Astrocyte (in vitro differentiated cells and primary cell): ENCODE measurements around the gene PJA2. TPM values are rescaled to one million over a fixed set of nuclear protein-coding genes. Genes with fewer than 3 reads are reported as not detected.
A peak's percentile ranks its signal among the peaks of the same experiment; 100 is the strongest.

Source experiments
- DNase-seq: peaks from one replicate; pipeline ENCODE4 v3.0.0-alpha.2; 2010; ENCODE audit warnings: low read depth
- FAIRE-seq: peaks from 2 replicates; lab custom pipeline; 2011; peaks lifted over from hg19 to GRCh38; lab: Jason Lieb, UNC
- H2AFZ ChIP-seq: 2 replicates; pipeline ENCODE4 v1.6.0; 2012; ENCODE audit warnings: low read depth, low read length, inconsistent platforms
- H3K27ac ChIP-seq: 2 replicates; pipeline ENCODE4 v1.5.1; 2011; ENCODE audit warnings: low read depth, low read length, inconsistent platforms
- H3K27me3 ChIP-seq: 2 replicates; pipeline ENCODE4 v1.6.0; 2011; ENCODE audit warnings: low read length, inconsistent platforms; ENCODE audit not compliant: insufficient read depth
- H3K36me3 ChIP-seq: 2 replicates; pipeline ENCODE4 v1.5.1; 2011; ENCODE audit warnings: low read length, inconsistent platforms; ENCODE audit not compliant: insufficient read depth
- H3K4me1 ChIP-seq: 2 replicates; pipeline ENCODE4 v1.5.1; 2011; ENCODE audit warnings: low read length, inconsistent platforms; ENCODE audit not compliant: insufficient read depth
- H3K4me2 ChIP-seq: 2 replicates; pipeline ENCODE4 v1.6.0; 2012; ENCODE audit warnings: low read length, inconsistent platforms
- H3K4me3 ChIP-seq: 2 replicates; pipeline ENCODE4 v1.5.1; 2011; ENCODE audit warnings: low read depth, mild to moderate bottlenecking, low read length, inconsistent platforms; ENCODE audit not compliant: insufficient read depth
- H3K79me2 ChIP-seq: 2 replicates; pipeline ENCODE4 v1.6.0; 2012; ENCODE audit warnings: mild to moderate bottlenecking, low read length, inconsistent platforms; ENCODE audit not compliant: insufficient read depth
- H3K9ac ChIP-seq: 2 replicates; pipeline ENCODE4 v1.6.0; 2012; ENCODE audit warnings: mild to moderate bottlenecking, low read length, inconsistent platforms
- H3K9me3 ChIP-seq: 2 replicates; pipeline ENCODE4 v1.5.1; 2012; ENCODE audit warnings: low read depth, mild to moderate bottlenecking, low read length, inconsistent platforms; ENCODE audit not compliant: insufficient read depth
- H4K20me1 ChIP-seq: 2 replicates; pipeline ENCODE4 v1.6.0; 2012; ENCODE audit warnings: low read length, inconsistent platforms; ENCODE audit not compliant: insufficient read depth
- H3K27ac Mint-ChIP-seq: one replicate; pipeline ENCODE4 v1.8.0; 2021; ENCODE audit warnings: mild to moderate bottlenecking, mixed read lengths; ENCODE audit not compliant: unreplicated experiment
- H3K27me3 Mint-ChIP-seq: one replicate; pipeline ENCODE4 v1.8.0; 2021; ENCODE audit warnings: low read depth, mixed read lengths; ENCODE audit not compliant: unreplicated experiment
- H3K36me3 Mint-ChIP-seq: one replicate; pipeline ENCODE4 v1.8.0; 2021; ENCODE audit warnings: low read depth, mixed read lengths; ENCODE audit not compliant: unreplicated experiment
- H3K4me1 Mint-ChIP-seq: one replicate; pipeline ENCODE4 v1.8.0; 2021; ENCODE audit warnings: low read depth, mixed read lengths; ENCODE audit not compliant: unreplicated experiment
- H3K4me3 Mint-ChIP-seq: one replicate; pipeline ENCODE4 v1.8.0; 2021; ENCODE audit warnings: mild to moderate bottlenecking, moderate library complexity, mixed read lengths; ENCODE audit not compliant: unreplicated experiment
- H3K9me3 Mint-ChIP-seq: one replicate; pipeline ENCODE4 v1.8.0; 2021; ENCODE audit warnings: mild to moderate bottlenecking, mixed read lengths; ENCODE audit not compliant: unreplicated experiment
- EZH2 ChIP-seq: IDR thresholded peaks from 2 replicates; pipeline ENCODE4 v1.6.1; 2012; ENCODE audit warnings: mild to moderate bottlenecking, low read length, inconsistent platforms; ENCODE audit not compliant: insufficient read depth
- total RNA-seq: library from RNA; stranded (reverse); gene quantifications from 2 replicates; pipeline ENCODE4 v1.2.1, GENCODE V29; 2021
- TF ChIP-seq, protein P1 (sequence below): IDR thresholded peaks from 2 replicates; pipeline ENCODE4 v1.5.1; 2011; ENCODE audit warnings: low read depth, mild to moderate bottlenecking, inconsistent platforms, low read length, moderate library complexity; ENCODE audit not compliant: insufficient read depth

The PJA2 gene
- total RNA-seq, 1 donor from 2014 or later: 107 TPM

DNA sequence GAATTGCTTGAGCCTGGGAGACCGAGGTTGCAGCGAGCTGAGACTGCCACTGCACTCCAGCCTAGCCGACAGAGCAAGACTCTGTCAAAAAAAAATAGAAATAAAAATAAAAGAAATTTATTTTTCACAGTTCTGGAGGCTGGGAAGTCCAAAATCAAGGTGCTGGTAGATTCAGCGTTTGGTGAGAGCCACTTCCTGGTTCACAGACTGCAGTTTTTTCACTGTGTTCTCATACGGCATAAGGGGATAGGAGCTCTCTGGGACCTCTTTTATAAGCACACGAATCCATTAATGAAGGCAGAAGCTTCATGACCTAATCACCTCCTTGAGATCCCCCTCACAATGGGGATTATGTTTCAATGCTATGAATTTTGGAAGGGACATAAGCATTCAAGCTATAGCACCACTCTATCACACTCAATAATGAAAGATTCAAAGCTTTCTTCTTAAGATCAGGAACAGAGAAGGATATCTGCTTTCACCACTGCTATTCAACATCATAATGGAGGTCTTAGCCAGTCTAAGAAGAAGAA, 5.3 kb downstream of the PJA2 start:
- Histone ChIP-seq H3K36me3 (peaks cover 3% of the 10 kb centered on the region), H3K9me3 (no peaks in the 10 kb centered on the region), H3K4me2 (no peak overlapping the region), H3K79me2 (peaks cover 100% of the 10 kb centered on the region), H3K9ac (no peak overlapping the region), H4K20me1 (peaks cover 95% of the 10 kb centered on the region), H3K4me1 (peaks cover 5% of the 10 kb centered on the region), H3K4me3 (no peak overlapping the region), H3K27me3 (no peaks in the 10 kb centered on the region), H3K27ac (no peak overlapping the region), H2AFZ (no peak overlapping the region)
- Mint-ChIP-seq H3K4me3 (no peak overlapping the region), H3K36me3 (no peaks in the 10 kb centered on the region), H3K27me3 (no peaks in the 10 kb centered on the region), H3K27ac (no peak overlapping the region), H3K9me3 (no peaks in the 10 kb centered on the region), H3K4me1 (peaks cover 24% of the 10 kb centered on the region)
- TF ChIP-seq, protein P1, sequence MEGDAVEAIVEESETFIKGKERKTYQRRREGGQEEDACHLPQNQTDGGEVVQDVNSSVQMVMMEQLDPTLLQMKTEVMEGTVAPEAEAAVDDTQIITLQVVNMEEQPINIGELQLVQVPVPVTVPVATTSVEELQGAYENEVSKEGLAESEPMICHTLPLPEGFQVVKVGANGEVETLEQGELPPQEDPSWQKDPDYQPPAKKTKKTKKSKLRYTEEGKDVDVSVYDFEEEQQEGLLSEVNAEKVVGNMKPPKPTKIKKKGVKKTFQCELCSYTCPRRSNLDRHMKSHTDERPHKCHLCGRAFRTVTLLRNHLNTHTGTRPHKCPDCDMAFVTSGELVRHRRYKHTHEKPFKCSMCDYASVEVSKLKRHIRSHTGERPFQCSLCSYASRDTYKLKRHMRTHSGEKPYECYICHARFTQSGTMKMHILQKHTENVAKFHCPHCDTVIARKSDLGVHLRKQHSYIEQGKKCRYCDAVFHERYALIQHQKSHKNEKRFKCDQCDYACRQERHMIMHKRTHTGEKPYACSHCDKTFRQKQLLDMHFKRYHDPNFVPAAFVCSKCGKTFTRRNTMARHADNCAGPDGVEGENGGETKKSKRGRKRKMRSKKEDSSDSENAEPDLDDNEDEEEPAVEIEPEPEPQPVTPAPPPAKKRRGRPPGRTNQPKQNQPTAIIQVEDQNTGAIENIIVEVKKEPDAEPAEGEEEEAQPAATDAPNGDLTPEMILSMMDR: no peak
- TF ChIP-seq EZH2: no peak
- DNase-seq (no peak), FAIRE-seq (no peak)

- FAIRE-seq: no peak
These were observed 6.3 kb downstream of the PJA2 start for GRCh38 chr5:109403469-109403868.

More at GRCh38 chr5:109403469-109403868, 6.3 kb downstream of the PJA2 start:
- Histone ChIP-seq H3K9me3 (no peaks in the 10 kb centered on the region), H4K20me1 (peaks cover 96% of the 10 kb centered on the region), H3K27me3 (no peaks in the 10 kb centered on the region), H3K36me3 (peaks cover 3% of the 10 kb centered on the region), H3K9ac (no peak overlapping the region), H3K4me3 (no peak overlapping the region), H3K27ac (no peak overlapping the region), H3K79me2 (peaks cover 100% of the 10 kb centered on the region), H2AFZ (no peak overlapping the region), H3K4me1 (peaks cover 10% of the 10 kb centered on the region), H3K4me2 (no peak overlapping the region)
- TF ChIP-seq, protein P1: no peak
- no peak for TF ChIP-seq EZH2
- no peaks in the 10 kb centered on the region for H3K27me3 Mint-ChIP-seq
- H3K36me3 Mint-ChIP-seq: no peaks in the 10 kb centered on the region
- H3K9me3 Mint-ChIP-seq: no peaks in the 10 kb centered on the region
- H3K4me1 Mint-ChIP-seq: peaks cover 24% of the 10 kb centered on the region
- no peak overlapping the region for H3K27ac Mint-ChIP-seq
- H3K4me3 Mint-ChIP-seq: peak overlapping the region; percentile 57
- no peak for DNase-seq
